ENCODE results near the gene PICK1. TPM values are rescaled to one million over a fixed set of nuclear protein-coding genes. Genes with fewer than 3 reads are reported as not detected.
"Not testable (repeated sequence)": the region's sequence is repeated elsewhere in the genome, so short reads cannot be mapped to it uniquely, and the experiment has no call there.

The PICK1 gene
- total and polyA plus RNA-seq, 8 donors = 12.5 to 55.0 (median 23.3) TPM

- no peaks in the 10 kb centered on the region for H3K9me3 ChIP-seq
- no peak for ATAC-seq
- H3K27ac ChIP-seq = peak overlapping the region in 1 of 4 donors; percentile 53
- no peak for TF ChIP-seq CTCF (IDR thresholded peaks at IDR 0.05)
- no peak for FAIRE-seq
- no peaks in the 10 kb centered on the region for H3K4me1 ChIP-seq
- intact Hi-C loops (cut with DNase I) = no loop called here
- no peak for DNase-seq
- no peaks in the 10 kb centered on the region for H3K36me3 ChIP-seq
- no peak overlapping the region for H3K4me3 ChIP-seq
- 79 to 81% methylated on average over 11 of the region's 11 CpGs for WGBS, 2 donors
- no peaks in the 10 kb centered on the region for H3K27me3 ChIP-seq
These were observed 22.2 kb upstream of the PICK1 start for GRCh38 chr22:38034884-38035529.

- no peak overlapping the region for H3K4me3 ChIP-seq
These were observed 21.7 kb upstream of the PICK1 start for GRCh38 chr22:38035530-38035885.

GRCh38 chr22:38036392-38037062 lies 20.7 kb upstream of the PICK1 start:
- WGBS, 2 donors = 76 to 81% methylated on average over 10 of the region's 10 CpGs
- Histone ChIP-seq H3K4me3 (no peak overlapping the region), H3K9me3 (no peaks in the 10 kb centered on the region), H3K27ac (no peak overlapping the region), H3K36me3 (no peaks in the 10 kb centered on the region), H3K4me1 (no peaks in the 10 kb centered on the region), H3K27me3 (no peaks in the 10 kb centered on the region)
- FAIRE-seq (no peak), DNase-seq (no peak), ATAC-seq (no peak)
- no peak for TF ChIP-seq CTCF (IDR thresholded peaks at IDR 0.05)
- intact Hi-C loops (cut with DNase I) = no loop called here

More at GRCh38 chr22:38035530-38035885, 21.7 kb upstream of the PICK1 start:
- DNase-seq (peak in 1 of 6 donors; percentile 8), ATAC-seq (no peak), FAIRE-seq (no peak)
- Histone ChIP-seq H3K4me1 (no peaks in the 10 kb centered on the region), H3K36me3 (no peaks in the 10 kb centered on the region), H3K9me3 (no peaks in the 10 kb centered on the region), H3K27me3 (no peaks in the 10 kb centered on the region), H3K27ac (no peak overlapping the region)
- 85 to 88% methylated on average over 9 of the region's 9 CpGs for WGBS, 2 donors
- intact Hi-C loops (cut with DNase I) = no loop called here
- no peak for TF ChIP-seq CTCF (IDR thresholded peaks at IDR 0.05)

DNA sequence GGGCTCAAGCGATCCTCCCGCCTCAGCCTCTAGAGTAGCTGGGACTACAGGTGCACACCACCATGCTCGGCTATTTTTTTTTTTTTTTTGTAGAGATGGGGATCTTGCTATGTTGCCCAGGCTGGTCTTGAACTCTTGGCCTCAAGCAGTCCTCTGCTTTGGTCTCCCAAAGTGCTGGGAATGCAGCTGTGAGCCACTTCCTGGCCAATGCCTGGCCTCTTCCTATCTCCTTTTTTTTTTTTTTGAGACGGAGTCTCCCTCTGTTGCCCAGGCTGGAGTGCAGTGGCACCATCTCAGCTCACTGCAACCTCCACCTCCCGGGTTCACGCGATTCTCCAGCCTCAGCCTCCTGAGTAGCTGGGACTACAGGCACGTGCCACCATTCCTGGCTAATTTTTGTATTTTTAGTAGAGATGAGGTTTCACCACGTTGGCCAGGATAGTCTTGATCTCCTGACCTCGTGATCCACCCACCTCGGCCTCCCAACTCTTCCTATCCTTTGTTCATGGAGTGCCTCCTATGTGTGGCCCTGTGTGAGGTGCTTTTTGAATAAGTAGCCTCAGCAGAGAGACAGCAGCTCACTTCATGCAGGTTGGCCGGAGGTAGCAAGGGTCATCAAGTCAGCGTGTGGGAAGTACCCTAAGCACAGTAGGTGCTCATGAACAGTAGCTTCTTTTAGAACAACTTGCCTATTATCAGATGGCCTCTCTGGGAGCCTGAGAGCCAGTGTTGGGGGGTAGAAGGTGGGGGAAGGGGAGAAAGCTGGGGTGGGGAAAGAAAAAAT lies 19.6 kb upstream of the PICK1 start:
- H3K36me3 ChIP-seq; H3K27ac ChIP-seq; H3K9me3 ChIP-seq; ATAC-seq; H3K4me1 ChIP-seq; DNase-seq; H3K4me3 ChIP-seq; FAIRE-seq; intact Hi-C loops (cut with DNase I); H3K27me3 ChIP-seq: not testable (repeated sequence)
- WGBS, 2 donors = 88 to 90% methylated on average over 12 to 13 of the region's 13 CpGs

DNA sequence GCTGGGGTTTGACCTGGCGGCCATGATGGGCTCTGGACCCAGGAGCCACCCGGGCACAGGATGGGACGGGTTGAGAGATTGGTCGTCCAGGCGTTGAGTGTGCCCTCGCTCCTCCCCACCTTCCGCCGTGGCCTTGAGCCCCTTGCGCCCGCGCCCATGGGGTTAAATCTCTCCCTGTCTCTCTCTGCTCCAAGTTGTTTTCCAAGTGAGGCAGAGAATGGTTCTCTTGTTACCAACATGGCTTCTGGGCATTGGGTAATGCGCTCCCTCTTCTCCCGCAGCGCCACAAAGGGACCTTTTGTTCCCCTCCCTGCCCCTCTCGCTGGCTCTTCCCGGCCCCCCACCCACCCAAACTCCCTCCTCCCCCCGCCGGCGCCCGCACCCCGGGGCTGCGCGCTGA lies 18.8 kb upstream of the PICK1 start:
- ATAC-seq (no peak), FAIRE-seq (no peak), DNase-seq (peak in 1 of 6 donors; percentile 20)
- H3K4me1 ChIP-seq = no peaks in the 10 kb centered on the region
- no peaks in the 10 kb centered on the region for H3K9me3 ChIP-seq
- WGBS, 2 donors = 84 to 88% methylated on average over 20 to 23 of the region's 23 CpGs
- no peak overlapping the region for H3K27ac ChIP-seq
- intact Hi-C loops (cut with DNase I) = no loop called here
- H3K36me3 ChIP-seq = no peaks in the 10 kb centered on the region
- no peak for TF ChIP-seq CTCF (IDR thresholded peaks at IDR 0.05)
- H3K4me3 ChIP-seq = no peak overlapping the region
- no peaks in the 10 kb centered on the region for H3K27me3 ChIP-seq
